Measurements from ENCODE around the gene ATG2B. TPM values are rescaled to one million over a fixed set of nuclear protein-coding genes. Genes with fewer than 3 reads are reported as not detected.

The ATG2B gene
- total and polyA plus RNA-seq, 9 of the 15 experiments (the other 6 are each of a cell fraction or from before 2014, with no cell fraction given) = 0.83 to 12.9 (median 8.7) TPM

DNA sequence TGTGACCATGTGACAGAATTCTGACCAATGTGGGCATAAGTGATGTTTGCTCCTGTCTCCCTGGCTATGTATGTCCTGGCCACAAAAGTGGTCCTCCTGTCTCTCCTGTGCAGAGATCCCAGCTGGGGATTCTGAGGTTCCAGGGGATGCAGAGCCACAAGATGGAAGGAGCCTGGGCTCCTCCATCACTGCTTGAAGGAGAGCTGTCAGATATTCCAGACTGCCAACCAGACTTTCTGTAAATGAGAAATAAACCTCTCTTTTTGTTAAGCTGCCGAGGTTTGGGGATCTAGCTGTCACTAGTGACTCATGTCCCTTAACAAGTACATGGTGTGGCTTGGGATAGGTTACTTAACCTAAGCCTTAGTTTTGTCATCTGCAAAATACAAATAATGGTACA lies 85.3 kb downstream of the ATG2B start:
- Histone ChIP-seq H3K9me1 (ENCODE audit: control insufficient read depth, insufficient read depth, low read length) (no peaks in the 10 kb centered on the region), H3K9ac (ENCODE audit: insufficient read depth in 1 of 2, low read depth in 2 of 2, low read length in 2 of 2) (no peak overlapping the region), H3K4me2 (ENCODE audit: insufficient read depth, low read length) (no peak overlapping the region), H3K4me3 (no peak overlapping the region), H2AFZ (ENCODE audit: low read depth, low read length) (no peak overlapping the region), H4K20me1 (replicated peaks; ENCODE audit: control insufficient read depth, insufficient read depth, low read length) (no peaks in the 10 kb centered on the region), H3K79me2 (ENCODE audit: control insufficient read depth, insufficient read depth, low read length) (no peaks in the 10 kb centered on the region), H3K36me3 (ENCODE audit: control insufficient read depth, insufficient read depth, low read length) (no peaks in the 10 kb centered on the region), H3K27ac (ENCODE audit: extremely low read depth, low read depth, low read length) (no peak overlapping the region), H3K9me3 (replicated peaks; ENCODE audit: control insufficient read depth, insufficient read depth, low read depth, low read length) (no peaks in the 10 kb centered on the region; the same call in none of the 2 replicates), H3K4me1 (replicated peaks in 1 of 2; ENCODE audit: control insufficient read depth in 2 of 2, insufficient read depth in 2 of 2, low read length in 2 of 2) (no peaks in the 10 kb centered on the region), H3K27me3 (ENCODE audit: control insufficient read depth in 2 of 2, insufficient read depth in 2 of 2, low read length in 2 of 2) (no peaks in the 10 kb centered on the region)
- 0% methylated on average over 1 of the region's 1 CpG for WGBS (ENCODE audit: insufficient coverage, low coverage, missing lambda C conversion rate)
- intact Hi-C loops (cut with micrococcal nuclease) (loop anchor here (10.0 kb wide), 2 partner anchors 273 to 713 kb away; no protein-coding TSS in a partner anchor), in situ Hi-C loops (cut with MboI) (loop anchor here (5.0 kb wide), 1 partner anchor 181 kb away; no protein-coding TSS in a partner anchor)
- TF ChIP-seq, protein P1, sequence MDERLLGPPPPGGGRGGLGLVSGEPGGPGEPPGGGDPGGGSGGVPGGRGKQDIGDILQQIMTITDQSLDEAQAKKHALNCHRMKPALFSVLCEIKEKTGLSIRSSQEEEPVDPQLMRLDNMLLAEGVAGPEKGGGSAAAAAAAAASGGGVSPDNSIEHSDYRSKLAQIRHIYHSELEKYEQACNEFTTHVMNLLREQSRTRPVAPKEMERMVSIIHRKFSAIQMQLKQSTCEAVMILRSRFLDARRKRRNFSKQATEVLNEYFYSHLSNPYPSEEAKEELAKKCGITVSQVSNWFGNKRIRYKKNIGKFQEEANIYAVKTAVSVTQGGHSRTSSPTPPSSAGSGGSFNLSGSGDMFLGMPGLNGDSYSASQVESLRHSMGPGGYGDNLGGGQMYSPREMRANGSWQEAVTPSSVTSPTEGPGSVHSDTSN (CRISPR knock-in tag; IDR thresholded peaks at IDR 0.05; ENCODE audit: low read depth) = no peak
- TF ChIP-seq, protein P1 (tag; conservative IDR thresholded peaks at IDR 0.05; ENCODE audit: low read depth) = peak; percentile 39; the same call in 1 of the 2 replicates
- peak; percentile 30 for TF ChIP-seq ZNF280A (IDR thresholded peaks at IDR 0.05; ENCODE audit: low read depth, partially characterized antibody)
- TF ChIP-seq, protein P2, sequence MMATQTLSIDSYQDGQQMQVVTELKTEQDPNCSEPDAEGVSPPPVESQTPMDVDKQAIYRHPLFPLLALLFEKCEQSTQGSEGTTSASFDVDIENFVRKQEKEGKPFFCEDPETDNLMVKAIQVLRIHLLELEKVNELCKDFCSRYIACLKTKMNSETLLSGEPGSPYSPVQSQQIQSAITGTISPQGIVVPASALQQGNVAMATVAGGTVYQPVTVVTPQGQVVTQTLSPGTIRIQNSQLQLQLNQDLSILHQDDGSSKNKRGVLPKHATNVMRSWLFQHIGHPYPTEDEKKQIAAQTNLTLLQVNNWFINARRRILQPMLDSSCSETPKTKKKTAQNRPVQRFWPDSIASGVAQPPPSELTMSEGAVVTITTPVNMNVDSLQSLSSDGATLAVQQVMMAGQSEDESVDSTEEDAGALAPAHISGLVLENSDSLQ (IDR thresholded peaks at IDR 0.05) = peak; percentile 75
- no peak for TF ChIP-seq HNRNPK (IDR thresholded peaks at IDR 0.05; ENCODE audit: low read depth, low read length, poor library complexity, severe bottlenecking)
- TF ChIP-seq ZKSCAN8 (CRISPR knock-in tag; IDR thresholded peaks at IDR 0.05) = no peak
- peak in 1 of 2 experiments; percentile 27; a peak in 1 of 3 replicates for TF ChIP-seq CBX3 (IDR thresholded peaks at IDR 0.05; ENCODE audit: borderline replicate concordance in 1 of 2, low read length in 2 of 2)
- ATAC-seq (no peak), FAIRE-seq (no peak), DNase-seq (ENCODE audit: extremely low read depth in 1 of 4, low spot score in 3 of 4) (no peak)
- CTCF ChIA-PET (ENCODE audit: low intra/inter-chr PET ratio) = no interaction called here
- POLR2A ChIA-PET = no interaction called here
- no TSS peak for BruUV-seq (replicated peaks)
